Gastroesophageal sphincter (tissue), 4 donors: ENCODE measurements around the gene ARFGEF2. TPM values are rescaled to one million over a fixed set of nuclear protein-coding genes. Genes with fewer than 3 reads are reported as not detected.
A peak's percentile ranks its signal among the peaks of the same experiment; 100 is the strongest.
"Not testable (repeated sequence)": the region's sequence is repeated elsewhere in the genome, so short reads cannot be mapped to it uniquely, and the experiment has no call there.

Source experiments
- ATAC-seq: fragments of 150-250 bp; one replicate; pipeline ENCODE4 v1.9.1; 2016; ENCODE audit warnings: mild to moderate bottlenecking, moderate library complexity
- H3K27ac ChIP-seq, 4 donors: fragments of 200-600 bp; sonication (generic) in 3 of 4; 1 replicate in 3 of 4; 2 replicates in 1 of 4; pipeline ENCODE4 v1.5.1; 2016 to 2019
- H3K27me3 ChIP-seq: fragments of 200-600 bp; sonication (generic); one replicate; pipeline ENCODE4 v1.5.1; 2019
- H3K36me3 ChIP-seq, 2 donors: fragments of 200-600 bp; sonication (generic); one replicate each; pipeline ENCODE4 v1.5.1; 2019; ENCODE audit warnings: control low read depth in 1 of 2
- H3K4me1 ChIP-seq, 3 donors: fragments of 200-600 bp; sonication (generic); 1 replicate in 2 of 3; 2 replicates in 1 of 3; pipeline ENCODE4 v1.5.1; 2016 to 2019; ENCODE audit warnings: control low read depth in 2 of 3
- H3K4me3 ChIP-seq, 2 donors: fragments of 200-600 bp; sonication (generic); one replicate each; pipeline ENCODE4 v1.5.1; 2019; ENCODE audit warnings: mild to moderate bottlenecking in 1 of 2, moderate library complexity in 1 of 2
- H3K9me3 ChIP-seq, 3 donors: fragments of 200-600 bp; sonication (generic); one replicate each; pipeline ENCODE4 v1.5.1; 2017 to 2019; ENCODE audit warnings: control low read depth in 2 of 3
- EP300 ChIP-seq: sonication (generic); formaldehyde crosslinking; IDR thresholded peaks from one replicate; pipeline ENCODE4 v1.6.1; 2017; ENCODE audit warnings: antibody characterized with exemption, mild to moderate bottlenecking
- POLR2A ChIP-seq, 2 donors: fragments of 450-650 bp; IDR thresholded peaks; one replicate each; pipeline ENCODE4 v1.6.1; 2017; ENCODE audit warnings: antibody characterized with exemption in 2 of 2, mild to moderate bottlenecking in 2 of 2, moderate library complexity in 1 of 2
- POLR2AphosphoS5 ChIP-seq: sonication (generic); formaldehyde crosslinking; IDR thresholded peaks from one replicate; pipeline ENCODE4 v1.6.1; 2017; ENCODE audit warnings: antibody characterized with exemption
- WGBS, 2 donors: methylation state at CpG; one replicate each; pipeline ENCODE4 v1.1.5; 2018; ENCODE audit warnings: low coverage in 1 of 2; 5-methylcytosine and 5-hydroxymethylcytosine counted together
- total RNA-seq, 4 donors: library from RNA; depleted of rRNA; stranded (reverse); fragments of >200 nt; gene quantifications; one replicate each; pipeline ENCODE4 v1.1.0, GENCODE V29; 2016
- TF ChIP-seq, protein P1 (sequence below), 4 experiments: fragments of 200-600 bp in 2 of 4; fragments of 450-650 bp in 2 of 4; sonication (generic) in 1 of 4; IDR thresholded peaks; one replicate each; pipeline ENCODE4 v1.5.1; 2017 to 2019; ENCODE audit warnings: antibody characterized with exemption in 4 of 4, mild to moderate bottlenecking in 2 of 4, moderate library complexity in 2 of 4

Gene ARFGEF2
- total RNA-seq, 4 donors from 2014 or later = 42.6 to 101 (median 51.3) TPM

DNA sequence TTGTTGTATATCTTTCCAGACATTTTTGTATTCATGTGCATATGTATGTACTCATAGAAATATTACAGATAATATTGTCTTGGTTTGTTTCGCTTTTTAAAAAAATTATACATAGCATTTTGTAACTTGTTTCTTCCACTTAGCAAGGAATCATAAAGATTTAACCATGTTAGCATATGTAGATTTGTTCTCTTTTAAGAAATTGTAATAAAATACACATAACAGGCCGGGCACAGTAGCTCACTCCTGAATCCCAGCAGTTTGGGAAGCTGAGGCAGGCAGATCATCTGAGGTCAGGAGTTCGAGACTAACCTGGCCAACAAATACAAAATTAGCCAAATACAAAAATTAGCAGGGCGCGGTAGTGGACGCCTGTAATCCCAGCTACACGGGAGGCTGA lies 80.2 kb downstream of the ARFGEF2 start:
- no peak for ATAC-seq
- Histone ChIP-seq H3K27ac (no peak overlapping the region), H3K27me3 (no peaks in the 10 kb centered on the region), H3K9me3 (no peaks in the 10 kb centered on the region), H3K4me3 (no peak overlapping the region), H3K36me3 (peaks cover 0 to 97% of the 10 kb centered on the region in 2 donors), H3K4me1 (no peaks in the 10 kb centered on the region)
- no peak for TF ChIP-seq EP300
- no peak for TF ChIP-seq POLR2AphosphoS5
- TF ChIP-seq POLR2A (IDR thresholded peaks at IDR 0.05) = no peak
- TF ChIP-seq, protein P1, sequence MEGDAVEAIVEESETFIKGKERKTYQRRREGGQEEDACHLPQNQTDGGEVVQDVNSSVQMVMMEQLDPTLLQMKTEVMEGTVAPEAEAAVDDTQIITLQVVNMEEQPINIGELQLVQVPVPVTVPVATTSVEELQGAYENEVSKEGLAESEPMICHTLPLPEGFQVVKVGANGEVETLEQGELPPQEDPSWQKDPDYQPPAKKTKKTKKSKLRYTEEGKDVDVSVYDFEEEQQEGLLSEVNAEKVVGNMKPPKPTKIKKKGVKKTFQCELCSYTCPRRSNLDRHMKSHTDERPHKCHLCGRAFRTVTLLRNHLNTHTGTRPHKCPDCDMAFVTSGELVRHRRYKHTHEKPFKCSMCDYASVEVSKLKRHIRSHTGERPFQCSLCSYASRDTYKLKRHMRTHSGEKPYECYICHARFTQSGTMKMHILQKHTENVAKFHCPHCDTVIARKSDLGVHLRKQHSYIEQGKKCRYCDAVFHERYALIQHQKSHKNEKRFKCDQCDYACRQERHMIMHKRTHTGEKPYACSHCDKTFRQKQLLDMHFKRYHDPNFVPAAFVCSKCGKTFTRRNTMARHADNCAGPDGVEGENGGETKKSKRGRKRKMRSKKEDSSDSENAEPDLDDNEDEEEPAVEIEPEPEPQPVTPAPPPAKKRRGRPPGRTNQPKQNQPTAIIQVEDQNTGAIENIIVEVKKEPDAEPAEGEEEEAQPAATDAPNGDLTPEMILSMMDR (IDR thresholded peaks at IDR 0.05) = no peak
- 88 to 95% methylated on average over 1 to 7 of the region's 7 CpGs for WGBS, 2 donors

DNA sequence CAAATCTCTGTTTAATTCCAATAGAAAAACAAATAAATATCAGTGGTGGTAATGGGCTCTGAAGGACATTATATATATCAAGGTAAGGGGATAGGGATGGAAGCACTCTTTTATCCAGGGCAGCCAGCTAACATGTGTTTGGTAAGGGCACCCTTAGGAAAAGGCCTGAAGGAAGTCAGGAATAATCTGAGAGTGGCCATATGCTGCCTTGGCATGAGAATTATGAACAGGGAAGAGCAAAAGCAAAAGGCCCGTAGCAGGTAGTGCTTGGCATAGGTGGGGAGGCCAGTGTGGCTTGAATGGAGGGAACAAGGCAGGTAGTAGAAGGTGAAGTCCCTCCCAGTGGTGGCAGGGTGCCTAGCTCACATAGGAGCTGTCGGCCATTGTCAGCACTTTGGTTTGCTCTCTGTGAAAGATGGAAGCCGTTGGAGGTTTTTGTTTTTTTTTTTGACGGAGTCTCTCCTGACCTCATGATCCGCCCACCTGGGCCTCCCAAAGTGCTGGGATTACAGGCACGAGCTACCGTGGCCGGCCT lies 85.0 kb downstream of the ARFGEF2 start:
- H3K4me3 ChIP-seq = no peak overlapping the region
- H3K27ac ChIP-seq = no peak overlapping the region
- TF ChIP-seq POLR2AphosphoS5 (no peak), EP300 (no peak), POLR2A (IDR thresholded peaks at IDR 0.05) (no peak)
- TF ChIP-seq, protein P1 (IDR thresholded peaks at IDR 0.05) = no peak
- no peaks in the 10 kb centered on the region for H3K4me1 ChIP-seq
- ATAC-seq = no peak
- H3K27me3 ChIP-seq = no peaks in the 10 kb centered on the region
- peaks cover 0 to 100% of the 10 kb centered on the region in 2 donors for H3K36me3 ChIP-seq
- WGBS, 2 donors = 87 to 94% methylated on average over 2 to 4 of the region's 8 CpGs
- H3K9me3 ChIP-seq = no peaks in the 10 kb centered on the region

DNA sequence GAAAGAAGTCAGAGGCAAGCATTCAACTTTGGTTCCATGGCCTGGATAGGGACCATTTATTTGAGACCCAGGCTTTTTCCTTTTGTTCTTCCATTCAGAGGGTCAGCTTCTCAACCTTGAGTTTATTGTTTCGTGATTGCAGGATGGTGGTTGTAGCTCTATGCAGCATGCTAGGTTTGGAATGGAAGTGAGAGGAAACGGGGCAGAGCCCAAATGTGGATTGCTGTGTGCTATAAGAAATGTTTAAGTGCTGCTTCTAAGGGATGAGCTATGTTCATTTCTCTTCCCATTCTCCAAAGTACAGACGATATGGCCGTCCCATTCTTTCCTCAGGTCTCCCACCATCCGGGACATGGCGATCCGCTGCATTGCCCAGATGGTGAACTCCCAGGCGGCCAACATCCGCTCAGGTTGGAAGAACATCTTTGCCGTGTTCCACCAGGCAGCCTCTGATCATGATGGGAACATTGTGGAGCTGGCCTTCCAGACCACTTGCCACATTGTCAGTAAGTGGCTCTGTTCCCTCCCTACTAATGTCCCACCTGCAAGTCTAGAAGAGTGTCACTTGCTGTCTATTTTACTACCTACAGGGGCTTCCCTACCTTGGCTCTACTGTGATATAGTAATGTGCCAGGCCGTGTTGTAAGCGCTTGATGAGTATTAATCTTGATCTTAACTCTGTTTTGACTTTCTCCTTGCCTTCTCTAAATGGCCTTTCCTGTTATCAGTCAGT lies 88.6 kb downstream of the ARFGEF2 start:
- Histone ChIP-seq H3K36me3 (peaks cover 4 to 100% of the 10 kb centered on the region in 2 donors), H3K27ac (no peak overlapping the region), H3K4me1 (no peaks in the 10 kb centered on the region), H3K27me3 (no peaks in the 10 kb centered on the region), H3K9me3 (no peaks in the 10 kb centered on the region), H3K4me3 (no peak overlapping the region)
- TF ChIP-seq, protein P1 (IDR thresholded peaks at IDR 0.05) = no peak
- no peak for TF ChIP-seq POLR2A (IDR thresholded peaks at IDR 0.05)
- no peak for TF ChIP-seq POLR2AphosphoS5
- no peak for TF ChIP-seq EP300
- 91 to 92% methylated on average over 9 to 10 of the region's 12 CpGs for WGBS, 2 donors
- no peak for ATAC-seq

DNA sequence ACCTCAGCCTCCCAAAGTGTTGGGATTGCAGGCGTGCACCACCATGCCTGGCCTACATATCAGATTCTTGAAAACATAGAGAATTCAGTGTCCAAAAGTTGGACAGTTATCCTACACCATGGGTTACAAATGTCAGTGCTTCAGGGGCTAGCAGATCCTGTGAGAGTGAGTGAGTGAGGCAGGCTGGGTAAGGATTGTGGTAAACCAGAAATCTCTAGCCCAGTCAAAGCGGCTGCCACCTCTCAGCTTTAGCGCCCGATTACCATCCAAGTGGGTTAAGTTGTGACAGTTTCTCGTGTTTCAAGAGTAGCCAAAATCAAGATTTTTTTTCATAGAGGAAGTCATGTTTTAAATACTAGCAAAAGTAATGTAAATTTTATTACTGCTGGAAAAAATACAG lies 102.7 kb downstream of the ARFGEF2 start:
- ATAC-seq = no peak
- peaks cover 0 to 99% of the 10 kb centered on the region in 2 donors for H3K36me3 ChIP-seq
- H3K27me3 ChIP-seq = no peaks in the 10 kb centered on the region
- H3K4me3 ChIP-seq = no peak overlapping the region
- no peaks in the 10 kb centered on the region for H3K9me3 ChIP-seq
- TF ChIP-seq EP300 = no peak
- TF ChIP-seq POLR2A (IDR thresholded peaks at IDR 0.05) = no peak
- H3K27ac ChIP-seq = no peak overlapping the region
- H3K4me1 ChIP-seq = peaks cover 0 to 11% (median 0%) of the 10 kb centered on the region in 3 donors
- WGBS, 2 donors = 72 to 77% methylated on average over 4 to 5 of the region's 5 CpGs

DNA sequence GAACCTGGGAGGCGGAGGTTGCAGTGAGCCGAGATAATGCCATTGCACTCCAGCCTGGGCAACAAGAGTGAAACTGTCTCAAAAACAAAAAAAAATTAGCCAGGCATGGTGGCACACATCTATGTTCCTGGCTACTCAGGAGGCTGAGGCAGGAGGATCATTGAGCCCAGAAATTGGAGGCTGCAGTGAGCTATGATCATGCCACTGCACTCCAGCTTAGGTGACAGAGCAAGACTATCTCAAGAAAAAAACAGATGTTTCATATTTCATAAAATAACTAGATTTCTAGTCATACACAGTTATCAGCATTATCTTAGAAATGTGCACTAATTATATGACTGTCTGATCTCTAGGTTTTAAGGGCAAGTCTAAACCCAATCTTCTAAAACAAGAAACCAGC lies 106.7 kb downstream of the ARFGEF2 start:
- H3K27me3 ChIP-seq, H3K9me3 ChIP-seq, ATAC-seq, H3K4me3 ChIP-seq: not testable (repeated sequence)
- Histone ChIP-seq H3K27ac (peak overlapping the region in 3 of 4 donors; percentile 45 to 76 (median 68)), H3K4me1 (peaks cover 0 to 32% (median 0%) of the 10 kb centered on the region in 3 donors), H3K36me3 (peaks cover 0 to 85% of the 10 kb centered on the region in 2 donors)
- 100% methylated on average over 1 of the region's 2 CpGs; no CpG with 5 or more reads in 1 of the 2 donors for WGBS, 2 donors

DNA sequence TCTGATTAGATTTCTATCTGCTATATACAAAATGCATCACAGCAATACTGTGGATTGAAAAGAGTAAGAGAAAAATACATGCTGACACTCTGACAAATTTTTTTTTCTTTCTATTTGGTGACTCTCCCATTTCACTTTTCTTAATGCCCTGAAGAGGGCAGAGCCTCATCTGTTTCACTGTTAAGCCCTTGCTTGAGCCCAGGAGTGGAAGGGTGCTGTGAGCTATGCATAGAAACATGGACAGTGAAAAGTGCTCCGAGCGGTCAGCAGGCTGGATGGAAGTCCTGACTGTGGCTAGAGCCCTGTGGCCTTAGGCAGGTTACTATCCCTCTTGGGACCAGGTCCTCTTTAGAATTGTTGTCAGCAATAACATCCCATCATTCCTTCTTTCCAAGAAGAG lies 107.2 kb downstream of the ARFGEF2 start:
- Histone ChIP-seq H3K4me1 (peaks cover 0 to 32% (median 0%) of the 10 kb centered on the region in 3 donors), H3K36me3 (peaks cover 0 to 87% of the 10 kb centered on the region in 2 donors), H3K27me3 (no peaks in the 10 kb centered on the region), H3K9me3 (no peaks in the 10 kb centered on the region), H3K27ac (peak overlapping the region; percentile 45 to 76 (median 60)), H3K4me3 (no peak overlapping the region)
- TF ChIP-seq POLR2A (IDR thresholded peaks at IDR 0.05) = no peak
- TF ChIP-seq, protein P1 (IDR thresholded peaks at IDR 0.05) = peak in 2 of 4 experiments; percentile 23 to 30
- WGBS, 2 donors = 38 to 55% methylated on average over 2 of the region's 2 CpGs
- no peak for ATAC-seq
